Activated CD8-positive, alpha-beta memory T cell treated with anti-CD3 and anti-CD28 coated beads for 36 hours (primary cell): Measurements from ENCODE around the gene PIK3R2. TPM values are rescaled to one million over a fixed set of nuclear protein-coding genes. Genes with fewer than 3 reads are reported as not detected.

Experiments
- CTCF ChIA-PET: fragments of 350-600 bp; sonication (Branson Sonifier 250); formaldehyde crosslinking; loops from one replicate; lab custom pipeline; 2021; ENCODE audit warnings: antibody characterized with exemption; lab: Charles Lee
- POLR2A ChIA-PET: fragments of 350-600 bp; sonication (Branson Sonifier 250); formaldehyde crosslinking; loops from one replicate; lab custom pipeline; 2021; ENCODE audit warnings: antibody characterized with exemption; lab: Charles Lee
- total RNA-seq, 2 experiments: library from RNA; stranded (reverse); gene quantifications; one replicate each; pipeline ENCODE4 v1.2.3, GENCODE V29; 2021

PIK3R2 gene
- total RNA-seq, 2 experiments from 2014 or later: 18.6 to 19.5 TPM

DNA sequence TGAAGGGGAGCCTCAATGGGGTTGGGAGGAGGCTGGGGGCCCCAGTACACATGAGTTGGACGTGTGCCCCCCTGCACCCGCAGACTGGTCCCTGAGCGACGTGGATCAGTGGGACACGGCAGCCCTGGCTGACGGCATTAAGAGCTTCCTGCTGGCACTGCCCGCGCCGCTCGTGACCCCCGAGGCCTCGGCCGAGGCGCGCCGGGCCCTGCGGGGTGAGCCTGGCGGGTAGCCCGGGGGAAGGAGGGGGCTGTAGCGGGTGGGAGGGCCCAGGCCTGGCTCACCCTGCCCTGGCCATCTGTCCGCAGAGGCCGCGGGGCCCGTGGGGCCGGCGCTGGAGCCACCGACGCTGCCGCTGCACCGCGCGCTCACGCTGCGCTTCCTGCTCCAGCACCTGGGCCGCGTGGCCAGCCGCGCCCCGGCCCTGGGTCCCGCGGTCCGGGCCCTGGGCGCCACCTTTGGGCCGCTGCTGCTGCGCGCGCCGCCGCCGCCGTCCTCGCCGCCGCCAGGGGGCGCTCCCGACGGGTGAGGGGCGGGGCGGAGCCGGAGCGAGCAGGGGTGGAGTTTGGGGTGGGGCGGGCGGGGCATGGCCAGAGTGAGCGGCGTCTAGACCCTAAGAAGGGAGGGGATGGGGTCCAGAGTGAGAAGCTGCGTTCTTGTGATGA lies 8.1 kb downstream of the PIK3R2 start:
- CTCF ChIA-PET: interaction anchor here (0.6 to 2.0 kb wide), 19 partner anchors 9 to 249 kb away, joined by 3 to 10 read pairs (median 3); partner anchors contain the start of gene PIK3R2
- POLR2A ChIA-PET: interaction anchor here (0.6 to 1.0 kb wide), 3 partner anchors 13 to 118 kb away, joined by 3 to 6 read pairs (median 3); no protein-coding TSS in a partner anchor

DNA sequence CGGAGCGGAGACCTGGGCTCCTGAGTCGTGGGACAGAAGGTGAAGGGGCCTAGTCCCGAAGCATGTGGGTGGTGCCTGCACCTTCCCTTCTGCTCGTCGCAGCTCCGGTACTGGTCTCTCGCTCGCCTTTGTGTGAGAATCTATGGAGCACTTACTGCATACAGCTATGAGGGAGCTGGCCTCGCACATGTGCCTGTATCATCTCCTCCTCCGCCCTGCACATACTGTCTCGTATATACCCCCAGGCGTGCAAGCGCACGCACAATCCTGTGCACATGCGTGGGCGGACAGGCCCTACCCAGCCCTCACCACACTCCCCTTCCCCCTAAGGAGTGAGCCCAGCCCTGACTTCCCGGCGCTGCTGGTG lies 8.7 kb downstream of the PIK3R2 start:
- ChIA-PET CTCF (interaction anchor here (0.8 to 2.0 kb wide), 5 partner anchors 10 to 161 kb away, joined by 3 to 10 read pairs (median 3); no protein-coding TSS in a partner anchor), POLR2A (no interaction called here)

DNA sequence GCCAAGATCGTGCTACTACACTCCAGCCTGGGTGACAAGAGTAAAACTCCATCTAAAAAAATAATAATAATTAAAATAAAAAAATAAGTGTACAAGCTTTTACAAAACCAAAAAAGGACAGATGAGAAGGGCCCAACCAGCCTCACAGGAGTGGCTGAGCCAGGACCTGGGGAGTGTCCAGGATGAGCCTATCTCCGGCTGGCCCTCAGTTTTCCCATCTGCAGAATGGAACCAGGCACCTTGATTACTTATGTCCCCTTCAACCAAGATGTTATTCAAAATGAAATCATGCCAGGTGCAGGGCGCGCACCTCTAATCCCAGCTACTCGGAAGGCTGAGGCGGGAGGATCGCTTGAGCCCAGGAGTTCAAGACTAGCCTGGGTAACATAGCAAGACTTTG lies 11.1 kb downstream of the PIK3R2 start:
- ChIA-PET CTCF (interaction anchor here (0.6 to 1.4 kb wide), 6 partner anchors 10 to 87 kb away, joined by 3 to 5 read pairs (median 3); no protein-coding TSS in a partner anchor), POLR2A (no interaction called here)

DNA sequence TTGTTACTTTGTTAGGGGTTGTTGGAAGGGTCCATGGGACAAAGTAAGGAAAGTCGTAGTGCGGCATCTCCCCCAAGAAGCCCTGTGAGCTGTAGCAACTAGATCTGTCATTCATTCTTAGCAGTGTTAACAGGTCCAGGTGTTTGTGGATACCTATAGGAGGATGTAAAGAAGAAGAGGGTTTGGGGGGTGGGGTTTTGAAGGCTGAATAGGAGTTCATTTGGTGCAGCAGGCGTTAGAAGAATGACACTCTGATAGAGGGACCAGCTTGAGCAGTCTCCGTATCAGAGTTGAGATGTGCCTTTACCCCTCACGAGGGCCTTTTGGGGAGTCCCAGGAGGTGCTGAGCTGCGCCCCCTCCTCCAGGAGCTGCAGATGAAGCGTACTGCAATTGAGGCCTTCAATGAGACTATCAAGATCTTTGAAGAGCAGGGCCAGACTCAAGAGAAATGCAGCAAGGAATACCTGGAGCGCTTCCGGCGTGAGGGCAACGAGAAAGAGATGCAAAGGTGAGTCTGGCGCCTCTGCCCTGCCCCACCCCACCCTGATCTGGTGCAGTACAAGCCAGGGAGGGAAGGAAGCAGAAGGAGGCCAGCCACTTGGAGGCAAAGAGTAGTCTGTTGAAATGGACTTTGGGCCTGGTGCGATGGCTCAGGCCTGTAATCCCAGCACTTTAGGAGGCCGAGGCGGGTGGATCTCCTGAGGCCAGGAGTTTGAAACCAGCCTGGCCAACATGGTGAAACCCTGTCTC lies 13.0 kb downstream of the PIK3R2 start:
- CTCF ChIA-PET: interaction anchor here (0.6 to 0.7 kb wide), 2 partner anchors 33 to 246 kb away, joined by 3 to 4 read pairs; no protein-coding TSS in a partner anchor
- POLR2A ChIA-PET: no interaction called here

DNA sequence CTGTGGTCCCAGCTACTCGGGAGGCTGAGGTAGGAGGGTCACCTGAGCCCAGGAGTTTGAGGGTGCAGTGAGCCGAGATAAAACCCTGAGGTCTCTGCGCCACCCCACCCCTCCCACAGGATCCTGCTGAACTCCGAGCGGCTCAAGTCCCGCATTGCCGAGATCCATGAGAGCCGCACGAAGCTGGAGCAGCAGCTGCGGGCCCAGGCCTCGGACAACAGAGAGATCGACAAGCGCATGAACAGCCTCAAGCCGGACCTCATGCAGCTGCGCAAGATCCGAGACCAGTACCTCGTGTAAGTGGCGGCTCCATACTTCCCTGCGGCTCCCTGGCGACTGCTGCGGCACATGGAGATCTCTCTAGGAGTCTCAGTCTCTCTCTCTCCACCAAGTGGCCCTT lies 14.0 kb downstream of the PIK3R2 start:
- ChIA-PET CTCF (interaction anchor here (1.2 to 2.1 kb wide), 3 partner anchors 49 to 235 kb away, joined by 3 to 8 read pairs (median 5); partner anchors contain the start of gene CCDC124), POLR2A (no interaction called here)

DNA sequence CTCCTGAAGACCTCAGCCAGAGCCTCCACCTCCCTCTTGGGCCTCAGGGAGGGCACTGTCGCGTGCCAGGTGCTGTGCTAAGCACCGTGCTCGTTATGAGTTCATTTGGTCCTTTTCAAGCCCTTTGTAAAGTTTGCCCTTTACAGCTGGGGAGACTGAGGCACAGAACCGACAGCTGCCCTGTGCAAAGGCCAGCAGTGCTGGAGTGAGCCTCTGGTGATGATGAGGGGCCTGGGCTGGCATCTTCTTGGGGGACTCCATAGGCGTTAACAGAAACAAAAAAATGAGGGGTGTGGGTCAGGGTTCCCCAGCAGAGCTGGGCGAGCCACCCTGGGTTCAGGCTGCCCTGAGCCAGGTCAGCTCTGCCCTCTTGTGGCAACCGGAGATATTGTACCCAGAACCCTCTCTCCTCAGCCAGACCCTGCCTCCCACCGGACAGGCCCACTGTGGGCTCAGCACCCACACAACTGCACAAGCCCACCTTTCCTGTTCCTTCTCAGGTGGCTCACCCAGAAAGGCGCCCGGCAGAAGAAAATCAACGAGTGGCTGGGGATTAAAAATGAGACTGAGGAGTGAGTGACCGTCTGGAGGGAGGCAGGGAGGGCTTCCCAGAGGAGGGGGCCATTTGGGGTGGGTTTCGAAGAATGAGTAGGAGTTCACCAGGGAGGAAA lies 15.1 kb downstream of the PIK3R2 start:
- POLR2A ChIA-PET: no interaction called here

DNA sequence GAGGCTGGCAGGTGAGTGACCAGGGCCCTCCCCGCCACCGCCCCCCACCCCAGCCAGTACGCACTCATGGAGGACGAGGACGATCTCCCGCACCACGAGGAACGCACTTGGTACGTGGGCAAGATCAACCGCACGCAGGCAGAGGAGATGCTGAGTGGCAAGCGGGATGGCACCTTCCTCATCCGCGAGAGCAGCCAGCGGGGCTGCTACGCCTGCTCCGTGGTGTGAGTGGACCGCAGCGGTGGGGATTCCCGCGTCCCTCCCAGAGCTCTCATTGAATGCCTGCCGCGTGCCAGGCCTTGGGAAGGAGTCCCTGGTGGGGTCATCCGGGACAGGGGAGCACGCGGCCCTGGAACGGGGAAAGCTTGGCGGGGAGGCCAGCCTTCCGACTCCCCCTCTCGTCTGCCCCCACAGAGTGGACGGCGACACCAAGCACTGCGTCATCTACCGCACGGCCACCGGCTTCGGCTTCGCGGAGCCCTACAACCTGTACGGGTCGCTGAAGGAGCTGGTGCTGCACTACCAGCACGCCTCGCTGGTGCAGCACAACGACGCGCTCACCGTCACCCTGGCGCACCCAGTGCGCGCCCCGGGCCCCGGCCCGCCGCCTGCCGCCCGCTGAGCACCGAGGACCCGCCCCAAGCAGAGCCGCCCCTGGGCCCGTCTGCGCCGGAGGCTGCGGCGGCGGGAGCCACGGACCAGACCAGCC lies 15.9 kb downstream of the PIK3R2 start:
- ChIA-PET CTCF (interaction anchor here (0.9 to 2.1 kb wide), 8 partner anchors 17 to 161 kb away, joined by 3 to 8 read pairs (median 4); partner anchors contain the start of gene MAST3), POLR2A (interaction anchor here (0.6 kb wide), 1 partner anchor 10 kb away, joined by 7 read pairs; no protein-coding TSS in a partner anchor)

More for the DNA sequence above, 15.1 kb downstream of the PIK3R2 start:
- CTCF ChIA-PET: interaction anchor here (0.6 to 2.1 kb wide), 11 partner anchors 17 to 236 kb away, joined by 3 to 8 read pairs (median 4); partner anchors contain the start of genes CCDC124 and MAST3

DNA sequence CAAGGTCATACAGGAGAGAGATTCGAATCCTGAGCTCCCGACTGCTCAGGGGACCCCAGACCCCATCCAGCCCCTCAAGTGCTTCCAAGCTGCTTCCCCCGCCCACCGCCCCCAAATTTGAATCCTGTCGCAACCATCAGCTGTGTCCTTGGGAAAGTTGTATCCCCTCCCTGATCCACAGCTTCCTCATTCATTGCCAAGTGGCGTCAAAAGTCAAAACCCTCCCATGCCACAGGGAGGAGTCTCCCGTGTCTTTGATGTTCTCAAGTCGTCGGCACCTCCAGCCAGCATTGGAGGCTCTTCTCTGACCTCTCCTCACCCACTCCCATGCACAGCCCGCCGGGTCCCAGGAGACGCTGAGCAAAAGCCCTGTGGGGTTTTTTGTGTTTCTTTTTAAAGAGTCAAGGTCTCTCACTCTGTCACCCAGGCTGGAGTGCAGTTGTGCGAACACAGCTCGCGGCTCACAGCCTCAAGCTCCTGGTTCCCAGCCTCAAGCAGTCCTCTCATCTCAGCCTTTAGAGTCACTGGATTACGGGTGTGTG lies 17.8 kb downstream of the PIK3R2 start:
- ChIA-PET POLR2A (no interaction called here), CTCF (interaction anchor here (1.0 kb wide), 1 partner anchor 10 kb away, joined by 4 read pairs; no protein-coding TSS in a partner anchor)

DNA sequence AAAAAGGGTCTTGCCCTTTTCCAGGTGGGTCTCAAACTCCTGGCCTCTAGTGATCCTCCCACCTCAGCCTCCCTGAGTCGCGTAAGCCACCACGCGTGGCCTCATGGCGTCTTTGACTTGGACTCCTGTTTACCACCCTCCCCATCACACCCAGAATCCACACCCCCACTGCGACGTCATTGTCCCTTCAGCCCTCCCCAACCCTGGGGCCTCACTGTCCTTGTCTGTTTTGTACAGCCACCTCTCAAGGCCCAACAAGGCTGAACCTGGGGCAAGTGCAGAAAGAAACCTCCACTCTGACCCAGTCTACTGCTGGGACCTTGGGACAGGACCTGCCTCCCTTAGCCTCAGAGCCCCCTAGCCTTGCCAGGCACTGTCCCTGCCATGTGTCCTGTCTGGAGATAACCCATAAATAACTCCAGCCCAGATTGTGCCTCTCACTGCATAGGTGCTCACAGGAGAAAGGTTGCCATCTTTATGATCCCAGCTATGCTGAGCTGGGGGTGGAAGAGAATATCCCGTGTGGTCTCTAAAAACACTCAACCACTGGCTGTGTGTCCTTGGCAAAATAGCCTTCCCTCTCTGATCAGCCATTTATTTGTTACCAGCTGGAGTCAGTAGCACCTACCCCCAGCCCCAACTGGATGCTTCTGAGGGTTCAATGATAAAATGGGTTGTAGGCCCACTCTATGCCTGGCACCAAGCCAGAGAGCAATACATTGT lies 18.8 kb downstream of the PIK3R2 start:
- CTCF ChIA-PET: interaction anchor here (0.6 to 1.2 kb wide), 3 partner anchors 11 to 145 kb away, joined by 4 to 5 read pairs (median 4); no protein-coding TSS in a partner anchor
- POLR2A ChIA-PET: no interaction called here

DNA sequence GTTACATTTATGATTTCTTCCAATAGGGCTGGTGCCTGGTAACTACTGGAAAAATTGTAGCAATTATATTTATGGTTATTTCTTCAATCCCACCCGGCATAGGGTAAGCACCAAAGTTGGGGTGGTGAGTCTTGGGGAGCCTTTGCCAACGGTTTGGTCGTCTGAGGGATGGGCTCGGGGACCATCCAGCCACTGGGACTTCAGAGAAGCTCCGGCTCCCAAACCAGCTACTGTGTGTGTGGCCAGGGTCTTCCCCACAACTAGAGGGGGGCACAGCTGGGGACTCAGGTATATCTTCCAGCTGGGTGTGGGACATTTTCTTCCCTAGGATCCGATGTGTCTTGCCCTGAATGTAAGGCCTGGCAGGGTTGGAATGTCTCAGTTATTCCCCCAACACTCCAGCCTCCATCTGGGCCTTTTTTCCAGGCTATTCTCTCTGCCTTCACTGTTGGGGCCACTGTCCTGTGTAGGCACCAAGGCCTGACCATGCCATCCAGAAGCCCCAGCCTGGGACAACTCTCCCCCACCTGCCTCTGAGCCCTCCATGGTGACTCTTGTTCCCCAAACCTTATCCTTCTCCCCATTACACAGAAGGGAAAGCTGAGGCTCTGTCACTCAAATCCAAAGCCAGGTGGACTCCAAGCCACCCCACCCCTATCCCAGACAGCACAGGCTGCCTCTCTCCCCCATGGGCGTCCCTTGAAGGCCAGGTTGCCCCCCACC lies 19.5 kb downstream of the PIK3R2 start:
- ChIA-PET POLR2A (no interaction called here), CTCF (interaction anchor here (0.6 to 1.2 kb wide), 2 partner anchors 12 to 144 kb away, joined by 4 to 5 read pairs; no protein-coding TSS in a partner anchor)

DNA sequence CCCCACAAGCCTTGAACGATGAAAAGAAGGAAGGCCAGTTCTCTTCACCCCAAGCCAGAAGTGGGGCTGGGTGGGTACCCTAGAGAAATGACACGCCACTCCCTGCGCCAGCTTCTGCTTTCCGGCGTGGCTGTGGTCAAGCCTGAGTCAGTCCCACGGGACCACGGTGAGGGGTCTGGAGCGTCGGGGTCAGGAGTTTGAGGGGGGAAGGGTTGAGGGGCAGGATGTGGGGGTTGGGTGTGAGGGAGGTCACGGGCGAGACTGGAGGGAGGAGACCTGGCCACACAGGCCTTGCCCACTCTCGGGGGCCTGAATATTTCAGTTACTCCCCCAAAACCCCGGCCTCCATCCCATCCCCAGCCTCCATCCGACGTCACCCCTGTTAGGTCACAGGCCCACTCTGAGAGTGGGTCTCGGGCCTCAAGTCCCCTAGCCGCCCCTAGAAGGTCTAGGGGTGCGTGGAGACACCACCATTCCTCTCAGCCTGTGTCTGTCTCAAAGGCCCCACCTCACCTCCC lies 20.1 kb downstream of the PIK3R2 start:
- ChIA-PET POLR2A (no interaction called here), CTCF (interaction anchor here (1.2 kb wide), 1 partner anchor 13 kb away, joined by 5 read pairs; no protein-coding TSS in a partner anchor)

DNA sequence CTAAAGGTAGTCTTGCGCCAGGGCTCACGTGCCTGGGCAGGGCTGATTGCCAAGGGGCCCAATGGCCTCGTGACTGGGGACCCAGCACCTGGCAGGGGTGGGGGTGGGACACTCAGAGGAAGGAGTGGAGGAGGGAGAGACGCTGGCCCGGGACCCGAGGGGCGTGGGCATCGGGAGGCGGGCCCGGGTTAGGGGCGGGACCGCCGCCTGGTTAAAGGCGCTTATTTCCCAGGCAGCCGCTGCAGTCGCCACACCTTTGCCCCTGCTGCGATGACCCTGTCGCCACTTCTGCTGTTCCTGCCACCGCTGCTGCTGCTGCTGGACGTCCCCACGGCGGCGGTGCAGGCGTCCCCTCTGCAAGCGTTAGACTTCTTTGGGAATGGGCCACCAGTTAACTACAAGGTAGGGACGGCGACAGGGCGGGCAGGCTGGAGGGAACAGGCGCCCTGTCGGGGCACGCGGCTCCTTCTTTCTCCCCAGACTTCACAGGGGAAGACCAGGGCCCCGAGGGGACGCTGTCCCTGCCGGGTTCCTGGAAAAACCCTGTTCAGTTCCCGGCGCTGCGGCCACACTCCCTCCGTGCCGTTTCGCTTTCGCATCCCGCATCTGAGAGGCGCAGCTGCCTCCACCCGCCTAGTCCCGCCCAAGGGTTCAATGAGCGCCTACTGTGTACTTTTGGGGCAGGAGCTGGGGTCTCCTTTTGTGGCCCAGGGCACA lies 20.8 kb downstream of the PIK3R2 start, which contains the start of gene IFI30:
IFI30 (plus strand) TSS at position 242 of the 717 bp plus-strand sequence; CDS start at position 271, 29 bp downstream.
- CTCF ChIA-PET: interaction anchor here (0.6 to 1.0 kb wide), 2 partner anchors 9 to 22 kb away, joined by 3 read pairs; no protein-coding TSS in a partner anchor
- POLR2A ChIA-PET: interaction anchor here (1.2 kb wide), 1 partner anchor 78 kb away, joined by 4 read pairs; no protein-coding TSS in a partner anchor

DNA sequence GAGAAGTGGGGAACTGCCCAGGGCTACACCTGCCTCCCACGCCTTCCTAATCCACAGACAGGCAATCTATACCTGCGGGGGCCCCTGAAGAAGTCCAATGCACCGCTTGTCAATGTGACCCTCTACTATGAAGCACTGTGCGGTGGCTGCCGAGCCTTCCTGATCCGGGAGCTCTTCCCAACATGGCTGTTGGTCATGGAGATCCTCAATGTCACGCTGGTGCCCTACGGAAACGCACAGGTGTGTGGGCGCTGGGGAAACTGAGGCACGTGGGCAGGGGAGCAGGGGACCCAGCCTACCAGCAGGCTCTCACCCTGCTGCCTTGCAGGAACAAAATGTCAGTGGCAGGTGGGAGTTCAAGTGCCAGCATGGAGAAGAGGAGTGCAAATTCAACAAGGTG lies 22.0 kb downstream of the PIK3R2 start:
- ChIA-PET CTCF (interaction anchor here (1.2 kb wide), 1 partner anchor 14 kb away, joined by 4 read pairs; no protein-coding TSS in a partner anchor), POLR2A (interaction anchor here (1.2 kb wide), 1 partner anchor 77 kb away, joined by 4 read pairs; no protein-coding TSS in a partner anchor)

DNA sequence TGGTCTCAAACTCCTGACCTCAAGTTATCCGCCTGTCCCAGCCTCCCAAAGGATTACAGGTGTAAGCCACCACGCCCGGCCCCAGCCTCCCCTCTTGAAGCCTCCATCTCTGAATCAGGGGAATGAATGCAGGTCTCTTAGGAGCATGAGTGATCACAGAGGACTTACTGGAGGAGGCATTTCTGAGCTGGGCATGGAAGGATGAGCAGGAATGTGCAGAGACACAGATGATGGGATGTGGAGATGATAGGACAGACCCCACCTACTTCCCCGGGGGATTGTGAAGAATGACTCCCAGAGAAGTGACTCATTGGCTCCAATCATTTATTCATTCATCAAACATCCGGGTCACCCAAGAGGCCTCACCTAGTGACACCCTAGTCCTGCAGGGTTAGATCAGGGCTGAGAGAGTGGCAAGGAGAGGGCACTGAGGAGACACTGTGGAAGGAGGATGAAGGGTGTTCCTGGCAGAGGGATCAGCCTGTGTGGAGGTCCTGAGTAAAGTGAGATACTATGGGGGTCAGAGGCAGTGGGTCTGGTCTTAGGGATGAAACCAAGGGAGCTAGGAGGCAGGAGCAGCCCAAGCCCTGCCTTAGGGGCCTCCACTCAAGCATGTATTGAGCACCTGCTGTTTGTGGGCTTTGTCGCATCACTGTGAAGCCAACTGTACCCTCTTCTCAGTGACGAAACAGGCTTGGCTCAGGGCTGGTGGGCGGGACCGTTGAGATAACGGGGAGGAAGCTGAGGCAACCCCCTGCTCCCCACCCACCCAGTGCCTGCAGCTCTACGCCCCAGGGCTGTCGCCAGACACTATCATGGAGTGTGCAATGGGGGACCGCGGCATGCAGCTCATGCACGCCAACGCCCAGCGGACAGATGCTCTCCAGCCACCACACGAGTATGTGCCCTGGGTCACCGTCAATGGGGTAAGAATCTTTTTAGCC lies 23.7 kb downstream of the PIK3R2 start:
- POLR2A ChIA-PET: no interaction called here
- CTCF ChIA-PET: interaction anchor here (0.7 to 1.6 kb wide), 2 partner anchors 75 to 220 kb away, joined by 3 to 4 read pairs; no protein-coding TSS in a partner anchor
